ENCODE results near the gene HTR3A.

HTR3A gene

GRCh38 chr11:113952588-113952987, 22.3 kb upstream of the HTR3A start:
- Histone ChIP-seq H3K9ac (no peak overlapping the region), H4K20me1 (ENCODE audit: insufficient read depth) (no peaks in the 10 kb centered on the region), H3K79me2 (ENCODE audit: insufficient read depth, low read depth) (no peaks in the 10 kb centered on the region), H3K36me3 (ENCODE audit: insufficient read depth) (no peaks in the 10 kb centered on the region), H3K27me3 (ENCODE audit: insufficient read depth, low read depth) (no peaks in the 10 kb centered on the region), H3K27ac (no peak overlapping the region), H3K4me1 (ENCODE audit: low read depth, poor library complexity, severe bottlenecking) (no peaks in the 10 kb centered on the region), H3K4me3 (IDR thresholded peaks at IDR 0.05; ENCODE audit: insufficient read depth, low read depth, low read length) (no peak overlapping the region), H3K4me2 (no peak overlapping the region), H2AFZ (ENCODE audit: low read depth) (no peak overlapping the region)
- TF ChIP-seq CTCF (conservative IDR thresholded peaks at IDR 0.05; ENCODE audit: low read depth, low read length), result no peak

GRCh38 chr11:113954235-113954634, 20.7 kb upstream of the HTR3A start:
- Histone ChIP-seq H3K4me1 (ENCODE audit: low read depth, poor library complexity, severe bottlenecking) (no peaks in the 10 kb centered on the region), H4K20me1 (ENCODE audit: insufficient read depth) (no peaks in the 10 kb centered on the region), H3K4me3 (IDR thresholded peaks at IDR 0.05; ENCODE audit: insufficient read depth, low read depth, low read length) (no peak overlapping the region), H3K4me2 (no peak overlapping the region), H3K27ac (no peak overlapping the region), H3K79me2 (ENCODE audit: insufficient read depth, low read depth) (no peaks in the 10 kb centered on the region), H3K27me3 (ENCODE audit: insufficient read depth, low read depth) (no peaks in the 10 kb centered on the region), H3K9ac (no peak overlapping the region), H3K36me3 (ENCODE audit: insufficient read depth) (no peaks in the 10 kb centered on the region), H2AFZ (ENCODE audit: low read depth) (no peak overlapping the region)
- no peak for TF ChIP-seq CTCF (conservative IDR thresholded peaks at IDR 0.05; ENCODE audit: low read depth, low read length)

GRCh38 chr11:113956986-113957385, 17.9 kb upstream of the HTR3A start:
- Histone ChIP-seq H3K27me3 (ENCODE audit: insufficient read depth, low read depth) (no peaks in the 10 kb centered on the region), H3K36me3 (ENCODE audit: insufficient read depth) (no peaks in the 10 kb centered on the region), H4K20me1 (ENCODE audit: insufficient read depth) (no peaks in the 10 kb centered on the region), H2AFZ (ENCODE audit: low read depth) (no peak overlapping the region), H3K4me2 (no peak overlapping the region), H3K4me3 (IDR thresholded peaks at IDR 0.05; ENCODE audit: insufficient read depth, low read depth, low read length) (no peak overlapping the region), H3K9ac (no peak overlapping the region), H3K4me1 (ENCODE audit: low read depth, poor library complexity, severe bottlenecking) (no peaks in the 10 kb centered on the region), H3K79me2 (ENCODE audit: insufficient read depth, low read depth) (no peaks in the 10 kb centered on the region), H3K27ac (no peak overlapping the region)
- no peak for TF ChIP-seq CTCF (conservative IDR thresholded peaks at IDR 0.05; ENCODE audit: low read depth, low read length)

- H2AFZ ChIP-seq (ENCODE audit: low read depth), result no peak overlapping the region
- no peak overlapping the region for H3K4me3 ChIP-seq (IDR thresholded peaks at IDR 0.05; ENCODE audit: insufficient read depth, low read depth, low read length)
- TF ChIP-seq CTCF (conservative IDR thresholded peaks at IDR 0.05; ENCODE audit: low read depth, low read length), result no peak
- H3K4me1 ChIP-seq (ENCODE audit: low read depth, poor library complexity, severe bottlenecking), result no peaks in the 10 kb centered on the region
- no peak overlapping the region for H3K27ac ChIP-seq
- no peaks in the 10 kb centered on the region for H3K27me3 ChIP-seq (ENCODE audit: insufficient read depth, low read depth)
- H3K9ac ChIP-seq, result no peak overlapping the region
- no peak overlapping the region for H3K4me2 ChIP-seq
- H4K20me1 ChIP-seq (ENCODE audit: insufficient read depth), result no peaks in the 10 kb centered on the region
- H3K36me3 ChIP-seq (ENCODE audit: insufficient read depth), result no peaks in the 10 kb centered on the region
- no peaks in the 10 kb centered on the region for H3K79me2 ChIP-seq (ENCODE audit: insufficient read depth, low read depth)
These were observed 14.1 kb upstream of the HTR3A start for GRCh38 chr11:113960702-113961330.

All from KMS-11 (cell line).